Panc1 (cell line): ENCODE data around the gene TMEM163.

Experiments used
- CTCF ChIP-seq: fragments of 450-650 bp; IDR thresholded peaks from 2 replicates; pipeline ENCODE4 v1.5.1; 2017; ENCODE audit warnings: mild to moderate bottlenecking
- POLR2AphosphoS5 ChIP-seq: IDR thresholded peaks from 2 replicates; pipeline ENCODE4 v1.6.1; 2012; ENCODE audit warnings: mild to moderate bottlenecking, low read depth, low read length, moderate library complexity
- SIN3A ChIP-seq: IDR thresholded peaks from 2 replicates; pipeline ENCODE4 v1.6.1; 2012; ENCODE audit warnings: low read depth, mild to moderate bottlenecking, low read length, moderate library complexity, borderline replicate concordance; ENCODE audit not compliant: insufficient read depth

- TF ChIP-seq CTCF (no peak), SIN3A (no peak), POLR2AphosphoS5 (no peak)
Measured at GRCh38 chr2:134420920-134421319, 297.9 kb downstream of the TMEM163 start.
